NCI-H2029 (cell line): ENCODE results near the gene NCAPG2.
"Not testable (repeated sequence)": the region's sequence is repeated elsewhere in the genome, so short reads cannot be mapped to it uniquely, and the experiment has no call there.

Source experiments
- DNase-seq: peaks from one replicate; lab custom pipeline; 2025; lab: John Stamatoyannopoulos, UW

Gene NCAPG2

DNA sequence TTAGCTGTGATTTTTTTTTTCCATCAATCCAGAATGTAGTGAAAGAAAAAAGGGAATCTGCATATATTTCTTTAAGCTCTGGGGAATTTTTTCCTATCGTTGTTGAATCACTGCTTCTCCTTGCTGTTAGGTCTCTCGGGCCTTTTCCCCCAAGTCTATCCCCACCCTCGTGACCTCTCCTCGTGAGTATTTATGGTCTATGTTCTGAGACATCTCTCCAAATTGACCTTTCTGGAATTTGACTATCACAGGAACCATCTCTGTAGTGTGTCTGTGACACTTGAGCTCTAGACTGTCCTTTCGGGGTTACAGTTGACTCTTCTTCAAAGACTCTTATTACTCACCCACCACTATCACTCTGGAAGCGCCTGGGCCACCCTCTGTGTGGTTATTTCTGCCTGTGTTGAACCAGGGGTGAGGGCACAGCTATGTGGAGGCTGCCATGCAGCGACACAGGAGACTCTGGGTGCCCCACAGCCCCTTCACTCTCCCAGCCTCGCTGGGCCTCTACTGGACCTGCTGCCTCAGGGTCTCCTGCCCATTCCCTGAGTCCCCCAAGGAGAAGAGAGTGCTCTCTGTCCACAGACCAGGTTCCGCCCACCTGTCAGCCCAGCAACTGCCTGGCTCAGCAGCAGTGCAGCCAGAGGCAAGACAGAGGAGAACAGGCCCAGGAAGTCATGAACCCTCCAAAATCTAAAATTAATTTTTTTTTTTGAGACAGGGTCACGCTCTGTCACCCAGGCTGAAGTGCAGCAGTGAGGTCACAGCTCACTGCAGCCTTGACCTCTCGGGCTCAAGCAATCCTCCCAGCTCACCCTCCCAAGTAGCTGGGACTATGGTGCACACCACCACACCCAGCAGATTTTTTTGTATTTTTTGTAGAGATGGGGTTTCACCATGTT is 71.3 kb downstream of the NCAPG2 start:
- DNase-seq = no peak

DNA sequence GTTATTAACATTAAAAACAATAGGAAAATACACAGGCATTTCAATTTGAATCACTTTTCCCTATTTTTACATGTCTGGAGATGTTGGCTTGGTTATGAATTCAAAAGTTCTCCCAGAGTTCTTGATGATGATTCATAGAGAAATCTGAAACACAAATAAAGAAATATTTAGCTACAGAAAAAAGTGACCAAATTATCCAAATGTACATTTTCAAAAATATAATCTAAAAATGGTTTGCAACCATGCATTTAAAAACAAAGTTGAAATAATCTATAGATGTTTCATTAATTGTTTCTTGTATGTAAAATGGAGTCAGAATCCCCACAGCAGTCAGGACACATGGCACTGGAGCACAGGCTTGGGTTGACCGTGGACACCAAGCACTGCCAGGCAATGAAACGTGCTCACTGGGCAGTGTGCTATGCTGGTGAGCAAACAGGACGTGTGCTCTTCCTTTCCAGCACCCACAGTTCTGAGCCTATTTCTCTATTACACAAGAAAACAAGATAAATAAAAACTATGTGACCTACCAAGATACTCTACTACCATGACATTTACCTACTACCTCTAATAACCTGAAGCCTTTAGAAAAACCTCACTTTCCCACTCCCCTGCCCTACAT is 72.9 kb downstream of the NCAPG2 start:
- DNase-seq = no peak

- not testable (repeated sequence) for DNase-seq
Observed at GRCh38 chr7:158626289-158626688, 78.3 kb downstream of the NCAPG2 start.

DNA sequence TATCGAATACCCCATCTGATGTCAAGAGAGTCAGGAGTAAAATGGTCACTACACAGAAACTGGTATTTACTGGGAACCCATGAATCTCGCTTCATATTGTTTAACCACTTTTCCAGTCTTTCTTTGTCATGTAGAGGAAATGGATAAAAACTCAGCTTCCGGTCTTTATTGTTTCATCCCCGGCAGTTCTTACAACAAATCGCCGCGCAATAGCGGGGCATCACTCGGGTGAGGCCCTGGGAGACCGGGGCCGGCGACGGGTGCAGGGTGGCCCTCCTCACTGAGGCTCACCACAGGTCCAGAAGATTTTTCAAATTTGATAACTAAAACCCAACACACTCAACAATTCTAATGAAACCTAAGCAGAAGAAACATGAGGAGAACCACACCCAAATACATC is 81.4 kb downstream of the NCAPG2 start:
- no peak for DNase-seq

GRCh38 chr7:158620839-158621441 is 83.7 kb downstream of the NCAPG2 start:
- no peak for DNase-seq

- no peak for DNase-seq
Observed at GRCh38 chr7:158620418-158620817, 84.2 kb downstream of the NCAPG2 start.

DNA sequence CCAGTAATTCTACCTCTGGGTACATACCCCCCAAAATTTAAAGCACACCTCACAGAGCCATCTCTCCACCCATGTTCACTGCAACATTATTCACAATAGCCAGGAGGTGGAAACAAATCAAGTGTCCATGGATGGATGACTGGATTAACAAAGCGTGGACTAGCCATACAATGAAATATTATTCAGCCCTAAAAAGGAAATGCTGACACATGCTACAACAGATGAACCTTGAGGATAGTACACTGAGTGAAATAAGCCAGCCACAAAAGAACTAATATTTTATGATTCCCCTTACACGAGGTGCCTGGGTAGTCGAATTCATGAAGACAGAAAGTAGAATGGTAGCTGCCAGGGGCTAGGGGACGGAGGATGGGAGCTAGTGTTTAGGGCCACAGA is 85.9 kb downstream of the NCAPG2 start:
- no peak for DNase-seq

DNA sequence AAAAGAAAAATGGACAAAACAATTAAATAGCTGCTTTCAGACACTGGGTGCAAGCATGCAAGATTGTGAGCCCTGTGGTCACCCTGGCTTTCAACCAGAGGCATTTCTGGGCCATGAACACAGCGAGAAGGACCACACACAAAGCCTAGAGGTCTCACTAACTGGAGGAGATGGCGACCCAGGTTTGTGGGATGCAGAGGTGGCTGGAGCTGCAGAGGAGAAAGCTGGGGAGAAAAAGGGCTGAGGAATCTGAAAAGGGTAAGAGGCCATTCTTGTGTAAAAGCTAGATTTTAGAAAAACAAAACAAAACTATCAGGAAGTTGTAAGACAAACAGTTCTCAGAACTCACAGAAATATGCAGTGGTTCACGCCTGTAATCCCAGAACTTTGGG is 86.9 kb downstream of the NCAPG2 start:
- DNase-seq = no peak

GRCh38 chr7:158616050-158616449 is 88.6 kb downstream of the NCAPG2 start:
- no peak for DNase-seq

DNA sequence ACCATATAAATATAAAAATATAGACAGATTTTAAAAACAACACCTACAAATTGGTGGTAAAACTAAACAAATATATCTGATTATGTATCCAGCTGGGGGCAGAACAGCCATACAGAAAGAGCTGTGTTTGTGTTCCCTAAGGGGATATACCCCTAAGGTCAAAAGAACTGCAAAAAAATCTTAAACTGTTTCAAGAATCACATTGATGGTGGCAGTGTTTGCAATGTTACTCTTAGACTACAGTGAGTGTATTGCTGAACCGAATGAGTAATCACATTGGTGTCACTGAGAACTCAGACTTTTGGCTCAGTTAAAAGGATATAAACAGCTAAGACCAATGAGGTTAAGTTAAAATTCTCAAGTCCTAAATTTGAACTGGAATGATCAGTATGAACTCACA is 89.9 kb downstream of the NCAPG2 start:
- no peak for DNase-seq

- DNase-seq = peak; percentile 89
Observed at GRCh38 chr7:158613481-158613880, 91.1 kb downstream of the NCAPG2 start.

GRCh38 chr7:158612546-158612945 is 92.1 kb downstream of the NCAPG2 start:
- no peak for DNase-seq

- no peak for DNase-seq
Observed at GRCh38 chr7:158611541-158611940, 93.1 kb downstream of the NCAPG2 start.

GRCh38 chr7:158609313-158609974 is 95.2 kb downstream of the NCAPG2 start:
- DNase-seq = no peak

- no peak for DNase-seq
Observed at GRCh38 chr7:158607563-158607962, 97.0 kb downstream of the NCAPG2 start.

GRCh38 chr7:158606671-158607424 is 97.8 kb downstream of the NCAPG2 start:
- no peak for DNase-seq

DNA sequence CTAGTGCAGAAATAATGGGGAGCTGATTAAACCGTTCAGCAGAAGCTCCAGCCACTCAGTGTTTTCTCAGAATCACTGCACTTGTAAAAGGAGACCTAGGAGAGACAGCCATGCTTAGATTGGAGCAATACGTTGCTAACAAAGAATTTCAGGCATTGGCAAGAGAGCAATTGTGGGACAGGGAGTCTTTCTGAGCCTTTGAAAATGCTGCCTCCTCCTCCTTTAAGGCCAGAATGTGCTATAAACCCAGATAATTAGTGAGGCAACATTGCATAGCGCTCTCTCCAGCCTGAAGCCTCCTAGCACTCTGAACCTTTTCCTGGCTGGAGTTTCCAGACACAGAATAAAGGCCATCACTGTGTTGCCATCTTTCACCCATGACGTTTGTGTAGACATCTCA is 98.5 kb downstream of the NCAPG2 start:
- DNase-seq = no peak

GRCh38 chr7:158603773-158604755 is 100.5 kb downstream of the NCAPG2 start:
- DNase-seq = no peak

DNA sequence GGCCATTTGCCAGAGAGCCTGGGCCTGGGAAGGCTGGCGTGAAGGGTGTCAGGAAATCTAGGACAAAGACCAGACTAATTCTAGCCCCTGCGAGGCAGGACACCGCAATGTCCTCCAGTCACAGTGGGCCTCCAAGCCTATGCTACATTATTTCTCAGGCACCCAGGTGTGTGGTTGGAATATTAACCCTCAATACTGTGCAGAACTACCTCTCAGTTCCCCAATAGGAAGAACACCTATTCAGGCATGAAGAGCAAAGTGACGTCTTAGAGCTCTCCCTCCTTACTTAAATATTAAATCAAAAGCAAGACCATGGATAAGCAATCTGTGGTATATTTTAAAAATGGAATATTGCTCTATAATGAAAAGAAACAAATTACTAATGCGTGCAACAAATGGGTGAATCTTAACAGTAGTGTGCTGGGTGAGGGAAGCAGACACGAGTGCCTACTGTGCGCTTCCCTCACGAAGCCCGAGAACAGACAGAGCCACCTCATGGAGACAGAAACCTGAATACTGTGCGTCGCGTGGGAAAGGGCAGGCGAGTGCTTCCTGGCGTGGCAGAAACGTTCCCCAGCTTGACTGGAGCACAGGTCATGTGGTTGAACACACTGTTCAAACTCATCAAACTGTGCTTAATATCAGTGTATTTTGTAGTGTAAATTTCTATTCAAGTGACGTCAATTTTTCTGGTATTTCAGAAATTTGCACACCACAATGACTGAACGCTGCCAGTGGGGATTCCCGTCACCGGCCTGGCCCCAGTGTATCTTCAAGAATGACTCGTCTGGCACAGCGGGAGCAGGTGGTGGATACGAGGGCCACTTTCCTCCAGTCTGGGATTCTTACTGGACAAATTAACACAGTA is 101.5 kb downstream of the NCAPG2 start:
- DNase-seq = no peak

- no peak for DNase-seq
Observed at GRCh38 chr7:158602041-158602440, 102.6 kb downstream of the NCAPG2 start.
